Loucy (cell line): ENCODE data around the gene TTYH3.

Experiments
- H2AFZ ChIP-seq: fragments of 200-600 bp; sonication (generic); 2 replicates; pipeline ENCODE4 v1.6.0; 2016; ENCODE audit warnings: antibody characterized with exemption, mild to moderate bottlenecking, low read length, moderate library complexity
- H3F3A ChIP-seq: fragments of 200-600 bp; 2 replicates; pipeline ENCODE4 v1.6.0; 2016; ENCODE audit warnings: antibody characterized with exemption, low read depth, mild to moderate bottlenecking
- H3K27me3 ChIP-seq: fragments of 200-600 bp; sonication (generic); 2 replicates; pipeline ENCODE4 v1.6.1; 2014; ENCODE audit warnings: low read length, mild to moderate bottlenecking; ENCODE audit not compliant: insufficient read depth, poor library complexity, severe bottlenecking
- H3K36me3 ChIP-seq: fragments of 200-600 bp; sonication (generic); 2 replicates; pipeline ENCODE4 v1.6.1; 2016; ENCODE audit warnings: low read length; ENCODE audit not compliant: insufficient read depth
- H3K4me1 ChIP-seq: fragments of 200-600 bp; sonication (generic); 2 replicates; pipeline ENCODE4 v1.5.1; 2014; ENCODE audit warnings: low read length, mild to moderate bottlenecking; ENCODE audit not compliant: insufficient read depth, poor library complexity, severe bottlenecking
- H3K4me2 ChIP-seq: fragments of 200-600 bp; sonication (generic); 2 replicates; pipeline ENCODE4 v1.6.0; 2014; ENCODE audit warnings: antibody characterized with exemption, low read length, low read depth, mild to moderate bottlenecking; ENCODE audit not compliant: poor library complexity, severe bottlenecking
- H3K4me3 ChIP-seq: fragments of 200-600 bp; sonication (generic); 2 replicates; pipeline ENCODE4 v1.5.1; 2014; ENCODE audit warnings: low read length, mild to moderate bottlenecking, mixed read lengths; ENCODE audit not compliant: poor library complexity, severe bottlenecking
- H3K79me2 ChIP-seq: fragments of 200-600 bp; sonication (generic); 2 replicates; pipeline ENCODE4 v1.6.1; 2014; ENCODE audit warnings: low read length; ENCODE audit not compliant: insufficient read depth
- H3K9ac ChIP-seq: fragments of 200-600 bp; sonication (generic); 2 replicates; pipeline ENCODE4 v1.6.0; 2014; ENCODE audit warnings: mild to moderate bottlenecking, low read depth, low read length, moderate library complexity; ENCODE audit not compliant: poor library complexity, severe bottlenecking
- H3K9me2 ChIP-seq: fragments of 200-600 bp; sonication (generic); replicated peaks from 2 replicates; pipeline ENCODE4 v1.6.1; 2016; ENCODE audit warnings: low read depth, low read length, mixed read lengths
- H3K9me3 ChIP-seq: fragments of 200-600 bp; sonication (generic); 2 replicates; pipeline ENCODE4 v1.6.1; 2014; ENCODE audit warnings: mild to moderate bottlenecking, antibody characterized with exemption, low read length, low read depth; ENCODE audit not compliant: insufficient read depth
- H4K20me1 ChIP-seq: fragments of 200-600 bp; sonication (generic); 2 replicates; pipeline ENCODE4 v1.6.0; 2014; ENCODE audit warnings: antibody characterized with exemption, low read length, mild to moderate bottlenecking; ENCODE audit not compliant: insufficient read depth, poor library complexity, severe bottlenecking
- EZH2phosphoT487 ChIP-seq: fragments of 200-600 bp; IDR thresholded peaks from 2 replicates; pipeline ENCODE4 v1.6.1; 2018; ENCODE audit warnings: antibody characterized with exemption, mild to moderate bottlenecking, moderate library complexity, borderline replicate concordance
- TF ChIP-seq, protein P1 (sequence below): fragments of 200-600 bp; sonication (generic); conservative IDR thresholded peaks from 2 replicates; pipeline ENCODE4 v1.5.1; 2014; ENCODE audit warnings: mild to moderate bottlenecking, antibody characterized with exemption, low read length

Gene TTYH3

DNA sequence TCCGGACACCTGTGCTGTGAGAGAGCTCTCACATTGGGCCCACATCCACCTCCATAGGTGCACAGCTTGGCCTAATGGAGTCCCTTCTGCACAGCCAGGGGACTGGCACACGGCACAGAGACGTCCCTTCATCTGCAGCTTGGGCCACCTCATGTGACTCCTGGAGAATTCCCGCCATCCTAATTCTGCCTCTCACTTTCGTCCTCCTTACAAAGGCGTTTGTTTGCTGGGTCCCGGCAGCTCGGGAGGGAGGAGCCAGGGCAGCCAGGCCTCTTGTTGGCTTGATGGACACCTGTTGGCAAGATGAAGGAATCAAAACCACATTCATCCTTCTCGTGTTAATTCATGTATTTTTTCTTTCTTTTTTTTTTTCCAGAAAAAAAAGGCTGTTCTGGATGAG is 30.7 kb upstream of the TTYH3 start:
- H4K20me1 ChIP-seq: no peaks in the 10 kb centered on the region

DNA sequence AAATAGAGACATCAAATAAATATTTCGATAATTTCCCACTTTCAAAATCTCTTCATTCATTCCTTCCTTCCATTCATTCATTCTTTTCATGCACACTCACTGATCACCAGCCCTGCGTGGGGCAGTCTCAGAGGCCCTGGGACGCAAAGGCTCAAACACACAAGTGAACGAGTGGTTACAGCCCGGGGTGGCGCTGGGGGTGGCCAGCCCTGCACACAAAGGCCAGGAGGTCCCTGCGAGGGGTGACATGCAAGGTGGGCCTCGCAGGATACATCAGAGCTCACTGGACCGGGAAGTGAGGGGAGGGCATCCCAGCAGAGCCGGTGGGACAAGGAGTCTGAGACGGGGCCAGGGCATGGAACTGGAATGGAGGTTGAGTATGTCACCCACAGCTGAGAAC is 29.9 kb upstream of the TTYH3 start:
- Histone ChIP-seq H3K4me1 (no peaks in the 10 kb centered on the region), H3K4me3 (no peak overlapping the region), H3K36me3 (no peaks in the 10 kb centered on the region), H3K9me2 (no peaks in the 10 kb centered on the region), H3K9ac (no peak overlapping the region), H4K20me1 (no peaks in the 10 kb centered on the region), H3K27me3 (no peaks in the 10 kb centered on the region), H3F3A (no peaks in the 10 kb centered on the region), H2AFZ (no peak overlapping the region), H3K4me2 (no peak overlapping the region), H3K79me2 (no peaks in the 10 kb centered on the region), H3K9me3 (no peaks in the 10 kb centered on the region)
- TF ChIP-seq EZH2phosphoT487: no peak
- TF ChIP-seq, protein P1, sequence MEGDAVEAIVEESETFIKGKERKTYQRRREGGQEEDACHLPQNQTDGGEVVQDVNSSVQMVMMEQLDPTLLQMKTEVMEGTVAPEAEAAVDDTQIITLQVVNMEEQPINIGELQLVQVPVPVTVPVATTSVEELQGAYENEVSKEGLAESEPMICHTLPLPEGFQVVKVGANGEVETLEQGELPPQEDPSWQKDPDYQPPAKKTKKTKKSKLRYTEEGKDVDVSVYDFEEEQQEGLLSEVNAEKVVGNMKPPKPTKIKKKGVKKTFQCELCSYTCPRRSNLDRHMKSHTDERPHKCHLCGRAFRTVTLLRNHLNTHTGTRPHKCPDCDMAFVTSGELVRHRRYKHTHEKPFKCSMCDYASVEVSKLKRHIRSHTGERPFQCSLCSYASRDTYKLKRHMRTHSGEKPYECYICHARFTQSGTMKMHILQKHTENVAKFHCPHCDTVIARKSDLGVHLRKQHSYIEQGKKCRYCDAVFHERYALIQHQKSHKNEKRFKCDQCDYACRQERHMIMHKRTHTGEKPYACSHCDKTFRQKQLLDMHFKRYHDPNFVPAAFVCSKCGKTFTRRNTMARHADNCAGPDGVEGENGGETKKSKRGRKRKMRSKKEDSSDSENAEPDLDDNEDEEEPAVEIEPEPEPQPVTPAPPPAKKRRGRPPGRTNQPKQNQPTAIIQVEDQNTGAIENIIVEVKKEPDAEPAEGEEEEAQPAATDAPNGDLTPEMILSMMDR: no peak

More for the DNA sequence above, 30.7 kb upstream of the TTYH3 start:
- Histone ChIP-seq H3K4me3 (no peak overlapping the region), H3K9ac (no peak overlapping the region), H3K36me3 (no peaks in the 10 kb centered on the region), H3K79me2 (no peaks in the 10 kb centered on the region), H3K27me3 (no peaks in the 10 kb centered on the region), H3F3A (no peaks in the 10 kb centered on the region), H3K9me3 (no peaks in the 10 kb centered on the region), H3K4me2 (no peak overlapping the region), H3K9me2 (no peaks in the 10 kb centered on the region), H2AFZ (no peak overlapping the region), H3K4me1 (no peaks in the 10 kb centered on the region)
- TF ChIP-seq EZH2phosphoT487: no peak
- TF ChIP-seq, protein P1: no peak

DNA sequence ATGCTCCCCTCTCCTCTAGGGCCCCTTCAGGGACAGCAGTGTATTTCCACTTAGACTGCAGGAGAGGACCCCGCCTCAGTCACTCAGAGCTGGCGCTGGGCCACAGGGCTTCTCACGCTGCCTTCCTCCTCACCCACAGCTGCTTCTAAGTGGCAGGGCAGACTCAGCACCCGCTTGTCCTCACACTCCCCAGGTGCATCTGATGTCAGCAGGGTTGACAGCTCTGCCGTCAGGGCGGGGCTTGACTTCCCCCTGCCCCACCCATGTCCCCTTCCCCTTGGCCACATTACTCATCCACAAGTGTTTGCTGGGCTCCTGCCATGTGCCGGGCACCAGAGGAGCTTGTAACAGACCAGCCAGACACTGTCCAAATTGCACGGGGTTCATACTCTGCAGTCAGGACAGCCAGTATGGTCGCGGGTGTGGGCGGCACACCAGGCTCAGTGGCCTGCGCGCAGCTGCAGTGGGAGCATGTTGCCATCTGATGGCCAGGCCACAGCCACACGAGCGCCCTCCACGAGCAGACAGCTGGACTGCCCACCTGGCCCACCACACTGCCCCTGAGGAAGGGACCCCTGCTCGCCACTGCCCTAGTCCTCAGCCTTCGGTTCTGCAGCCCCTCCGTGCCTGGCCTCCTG is 29.3 kb upstream of the TTYH3 start:
- Histone ChIP-seq H4K20me1 (no peaks in the 10 kb centered on the region), H3K79me2 (no peaks in the 10 kb centered on the region), H3K36me3 (no peaks in the 10 kb centered on the region), H3F3A (no peaks in the 10 kb centered on the region), H3K9ac (no peak overlapping the region), H3K9me3 (no peaks in the 10 kb centered on the region), H2AFZ (no peak overlapping the region), H3K27me3 (no peaks in the 10 kb centered on the region), H3K4me3 (no peak overlapping the region), H3K4me2 (no peak overlapping the region), H3K9me2 (no peaks in the 10 kb centered on the region), H3K4me1 (no peaks in the 10 kb centered on the region)
- TF ChIP-seq, protein P1: no peak
- no peak for TF ChIP-seq EZH2phosphoT487
